GM19372 (cell line): ENCODE results near the gene PRKCSH.
"Not testable (repeated sequence)": the region's sequence is repeated elsewhere in the genome, so short reads cannot be mapped to it uniquely, and the experiment has no call there.

Source experiments
- ATAC-seq: cut with Tn5 transposase; IDR thresholded peaks from one replicate; pipeline ENCODE4 v1.9.1; 2021; ENCODE audit warnings: mild to moderate bottlenecking, low read depth, moderate library complexity; ENCODE audit not compliant: unreplicated experiment

Gene PRKCSH

GRCh38 chr19:11448410-11448809 is 13.0 kb downstream of the PRKCSH start:
- no peak for ATAC-seq

- ATAC-seq = no peak
Measured at GRCh38 chr19:11448923-11449554, 13.6 kb downstream of the PRKCSH start.

GRCh38 chr19:11450570-11451326 is 15.3 kb downstream of the PRKCSH start:
- ATAC-seq = no peak

GRCh38 chr19:11451327-11451870 is 16.0 kb downstream of the PRKCSH start:
- ATAC-seq = no peak

- ATAC-seq = no peak
Measured at GRCh38 chr19:11451871-11452619, 16.6 kb downstream of the PRKCSH start.

GRCh38 chr19:11452620-11453310 is 17.3 kb downstream of the PRKCSH start:
- no peak for ATAC-seq

GRCh38 chr19:11453468-11454341 is 18.3 kb downstream of the PRKCSH start:
- no peak for ATAC-seq

GRCh38 chr19:11455233-11455554 is 19.8 kb downstream of the PRKCSH start:
- ATAC-seq = not testable (repeated sequence)

GRCh38 chr19:11456659-11457058 is 21.2 kb downstream of the PRKCSH start:
- no peak for ATAC-seq

GRCh38 chr19:11457115-11457514 is 21.7 kb downstream of the PRKCSH start:
- ATAC-seq = no peak

GRCh38 chr19:11457831-11458230 is 22.4 kb downstream of the PRKCSH start:
- ATAC-seq = no peak

GRCh38 chr19:11458236-11458900 is 22.9 kb downstream of the PRKCSH start:
- ATAC-seq = no peak

- ATAC-seq = not testable (repeated sequence)
Measured at GRCh38 chr19:11458912-11459311, 23.5 kb downstream of the PRKCSH start.

- no peak for ATAC-seq
Measured at GRCh38 chr19:11460207-11460606, 24.8 kb downstream of the PRKCSH start.

- ATAC-seq = no peak
Measured at GRCh38 chr19:11461453-11461852, 26.0 kb downstream of the PRKCSH start.

- no peak for ATAC-seq
Measured at GRCh38 chr19:11463391-11463790, 28.0 kb downstream of the PRKCSH start.

- ATAC-seq = no peak
Measured at GRCh38 chr19:11464333-11465265, 29.2 kb downstream of the PRKCSH start.

GRCh38 chr19:11465600-11465999 is 30.2 kb downstream of the PRKCSH start:
- no peak for ATAC-seq
